Adrenal gland (tissue), 5 donors: ENCODE data around the gene CCL17.
"Not testable (repeated sequence)": the region's sequence is repeated elsewhere in the genome, so short reads cannot be mapped to it uniquely, and the experiment has no call there.

ENCODE experiments used
- CTCF ChIP-seq, 6 experiments: fragments of 450-650 bp in 4 of 6; fragments of 200-600 bp in 2 of 6; sonication (generic) in 1 of 6; IDR thresholded peaks; 1 replicate in 5 of 6; 2 replicates in 1 of 6; pipeline versions ENCODE4 v1.5.1 to v1.8.0; 2016 to 2021; ENCODE audit warnings: antibody characterized with exemption in 6 of 6, mild to moderate bottlenecking in 2 of 6, moderate library complexity in 1 of 6
- POLR2A ChIP-seq, 2 donors: fragments of 450-650 bp; IDR thresholded peaks; one replicate each; pipeline ENCODE4 v1.6.1; 2017; ENCODE audit warnings: antibody characterized with exemption in 2 of 2, mild to moderate bottlenecking in 2 of 2, moderate library complexity in 1 of 2
- donor health status: DM: no; HTN: no; CAD: no.

GRCh38 chr16:57397493-57397892, 7.1 kb upstream of the CCL17 start:
- TF ChIP-seq CTCF, POLR2A (IDR thresholded peaks at IDR 0.05): not testable (repeated sequence)
